SU-DHL-6 (cell line): Measurements from ENCODE around the gene TMEM250.

Experiments
- H2AFZ ChIP-seq: fragments of 200-600 bp; sonication (generic); 2 replicates; pipeline ENCODE4 v1.6.1; 2014; ENCODE audit warnings: low read depth, mild to moderate bottlenecking, moderate library complexity, mixed read lengths, antibody characterized with exemption, low read length; ENCODE audit not compliant: severe bottlenecking
- H3F3A ChIP-seq: fragments of 200-600 bp; shearing (Covaris generic); 2 replicates; pipeline ENCODE4 v1.6.0; 2016; ENCODE audit warnings: antibody characterized with exemption, mild to moderate bottlenecking; ENCODE audit not compliant: insufficient read depth
- H3K27ac ChIP-seq: fragments of 200-600 bp; sonication (generic); 2 replicates; pipeline ENCODE4 v1.5.1; 2016; ENCODE audit warnings: low read depth, mild to moderate bottlenecking, low read length, moderate library complexity, mixed read lengths
- H3K27me3 ChIP-seq: fragments of 200-600 bp; sonication (generic), shearing (Covaris generic); 2 replicates; pipeline ENCODE4 v1.6.0; 2014; ENCODE audit warnings: mild to moderate bottlenecking, low read length
- H3K36me3 ChIP-seq: fragments of 200-600 bp; sonication (generic); 2 replicates; pipeline ENCODE4 v1.6.1; 2014; ENCODE audit warnings: mild to moderate bottlenecking, low read length, mixed read lengths
- H3K4me2 ChIP-seq: fragments of 300-600, 200-600 bp; shearing (Covaris generic), sonication (generic); 2 replicates; pipeline ENCODE4 v1.6.0; 2014; ENCODE audit warnings: low read length, low read depth, mild to moderate bottlenecking; ENCODE audit not compliant: poor library complexity, severe bottlenecking
- H3K4me3 ChIP-seq: fragments of 200-600 bp; sonication (generic); 2 replicates; pipeline ENCODE4 v1.5.1; 2014; ENCODE audit warnings: antibody characterized with exemption, low read length, mild to moderate bottlenecking, mixed read lengths; ENCODE audit not compliant: insufficient read depth, poor library complexity, severe bottlenecking
- H3K79me2 ChIP-seq: fragments of 200-600 bp; sonication (generic); 2 replicates; pipeline ENCODE4 v1.6.1; 2014; ENCODE audit warnings: mild to moderate bottlenecking, low read length, moderate library complexity; ENCODE audit not compliant: insufficient read depth
- H3K9ac ChIP-seq: fragments of 200-600 bp; sonication (generic); 2 replicates; pipeline ENCODE4 v1.7.0; 2014; ENCODE audit warnings: mild to moderate bottlenecking, low read length
- H3K9me2 ChIP-seq: fragments of 200-600 bp; sonication (generic); replicated peaks from 2 replicates; pipeline ENCODE4 v1.6.1; 2014; ENCODE audit warnings: low read length; ENCODE audit not compliant: insufficient read depth
- H3K9me3 ChIP-seq: fragments of 200-600 bp; sonication (generic); 2 replicates; pipeline ENCODE4 v1.6.1; 2014; ENCODE audit warnings: low read length, mixed read lengths; ENCODE audit not compliant: insufficient read depth
- H4K20me1 ChIP-seq: fragments of 200-600 bp; sonication (generic); 2 replicates; pipeline ENCODE4 v1.6.1; 2014; ENCODE audit warnings: low read depth, mild to moderate bottlenecking, antibody characterized with exemption, low read length, moderate library complexity, mixed read lengths
- EZH2phosphoT487 ChIP-seq: fragments of 200-600 bp; sonication (generic), shearing (Covaris generic); conservative IDR thresholded peaks from 2 replicates; pipeline ENCODE4 v1.6.1; 2018; ENCODE audit warnings: mild to moderate bottlenecking, antibody characterized with exemption, low read length, moderate library complexity, mixed read lengths
- TF ChIP-seq, protein P1 (sequence below): fragments of 200-600 bp; sonication (generic); IDR thresholded peaks from one replicate; pipeline ENCODE4 v1.5.1; 2017; ENCODE audit warnings: antibody characterized with exemption, mild to moderate bottlenecking, low read length, moderate library complexity; ENCODE audit not compliant: insufficient read depth, poor library complexity, severe bottlenecking

TMEM250 gene

GRCh38 chr9:136124976-136125692 lies 6.5 kb upstream of the TMEM250 start:
- Histone ChIP-seq H3K4me3 (no peak overlapping the region), H3K9me3 (no peaks in the 10 kb centered on the region), H2AFZ (no peak overlapping the region), H3K9ac (no peak overlapping the region), H3K79me2 (no peaks in the 10 kb centered on the region), H3F3A (no peaks in the 10 kb centered on the region), H3K4me2 (no peak overlapping the region), H3K27ac (no peak overlapping the region), H4K20me1 (no peaks in the 10 kb centered on the region), H3K36me3 (no peaks in the 10 kb centered on the region), H3K9me2 (no peaks in the 10 kb centered on the region), H3K27me3 (no peaks in the 10 kb centered on the region)
- no peak for TF ChIP-seq EZH2phosphoT487
- TF ChIP-seq, protein P1, sequence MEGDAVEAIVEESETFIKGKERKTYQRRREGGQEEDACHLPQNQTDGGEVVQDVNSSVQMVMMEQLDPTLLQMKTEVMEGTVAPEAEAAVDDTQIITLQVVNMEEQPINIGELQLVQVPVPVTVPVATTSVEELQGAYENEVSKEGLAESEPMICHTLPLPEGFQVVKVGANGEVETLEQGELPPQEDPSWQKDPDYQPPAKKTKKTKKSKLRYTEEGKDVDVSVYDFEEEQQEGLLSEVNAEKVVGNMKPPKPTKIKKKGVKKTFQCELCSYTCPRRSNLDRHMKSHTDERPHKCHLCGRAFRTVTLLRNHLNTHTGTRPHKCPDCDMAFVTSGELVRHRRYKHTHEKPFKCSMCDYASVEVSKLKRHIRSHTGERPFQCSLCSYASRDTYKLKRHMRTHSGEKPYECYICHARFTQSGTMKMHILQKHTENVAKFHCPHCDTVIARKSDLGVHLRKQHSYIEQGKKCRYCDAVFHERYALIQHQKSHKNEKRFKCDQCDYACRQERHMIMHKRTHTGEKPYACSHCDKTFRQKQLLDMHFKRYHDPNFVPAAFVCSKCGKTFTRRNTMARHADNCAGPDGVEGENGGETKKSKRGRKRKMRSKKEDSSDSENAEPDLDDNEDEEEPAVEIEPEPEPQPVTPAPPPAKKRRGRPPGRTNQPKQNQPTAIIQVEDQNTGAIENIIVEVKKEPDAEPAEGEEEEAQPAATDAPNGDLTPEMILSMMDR = no peak

DNA sequence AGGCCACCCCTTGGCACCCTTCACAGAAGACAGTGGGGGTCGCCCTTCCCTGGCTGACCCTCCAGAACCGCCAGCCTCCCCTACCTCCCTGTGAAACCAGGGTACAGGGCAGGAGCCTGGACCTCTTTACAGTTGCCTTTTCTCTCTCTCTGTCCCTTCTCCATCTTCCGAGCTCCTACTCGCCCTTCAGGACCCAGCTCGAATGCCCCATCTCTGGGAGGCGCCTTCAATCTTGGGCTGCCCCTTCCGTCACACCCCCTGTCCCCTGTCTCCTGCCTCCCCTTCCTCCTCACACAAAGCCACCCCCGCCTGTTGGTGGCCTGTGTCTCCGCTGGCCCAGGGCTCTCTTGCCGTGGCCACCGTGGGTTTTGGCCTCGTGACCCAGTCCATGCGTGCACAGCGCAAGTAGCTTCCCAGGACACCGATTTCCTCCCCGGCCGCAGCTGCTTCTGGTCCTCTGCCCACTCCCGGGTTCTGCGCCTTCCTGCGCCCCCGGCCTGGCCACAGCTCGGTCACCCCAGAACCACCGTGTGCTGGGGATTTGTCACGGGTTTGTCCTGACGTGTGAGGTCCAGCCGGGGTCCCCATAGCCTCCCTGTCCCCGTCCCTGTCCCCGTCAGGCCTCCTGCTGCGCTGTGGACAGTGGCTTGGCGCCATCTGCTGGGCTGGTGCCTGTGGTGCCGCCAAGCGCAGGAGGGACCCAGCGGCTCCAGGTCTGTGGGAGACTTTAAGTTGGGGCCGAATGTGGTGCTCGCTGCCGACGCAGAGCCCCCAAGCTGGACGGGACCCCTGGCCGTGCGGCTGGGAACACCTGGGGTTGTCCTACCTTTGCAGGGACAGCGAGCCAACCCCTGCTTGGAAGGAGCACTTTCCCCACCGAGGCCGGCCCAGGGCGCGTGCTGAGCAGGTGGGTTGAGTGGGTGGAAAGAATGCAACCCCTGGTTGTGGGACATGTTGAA lies 4.0 kb upstream of the TMEM250 start:
- no peak overlapping the region for H3K4me2 ChIP-seq

DNA sequence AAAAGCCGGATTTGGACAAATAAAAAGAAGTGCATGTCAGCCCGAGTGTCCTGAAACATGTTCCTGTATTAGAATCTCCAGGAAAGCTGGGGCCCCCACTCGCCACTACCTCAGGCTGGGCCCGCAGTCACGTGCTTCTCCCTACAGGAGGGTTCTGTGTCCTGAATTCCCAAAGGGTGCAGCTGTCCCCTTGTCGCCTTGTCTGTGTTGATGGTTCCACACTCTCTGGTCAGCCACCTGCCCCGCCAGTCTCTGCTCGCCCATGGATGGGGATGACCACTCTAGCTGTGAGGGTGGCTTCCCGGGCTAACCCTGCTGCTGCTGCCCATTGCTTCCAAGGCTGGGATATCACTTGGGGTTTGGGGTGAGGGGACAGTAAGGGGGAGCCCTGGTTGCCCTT lies 3.1 kb upstream of the TMEM250 start:
- TF ChIP-seq EZH2phosphoT487 = no peak
- TF ChIP-seq, protein P1 = no peak
- Histone ChIP-seq H3K9ac (no peak overlapping the region), H3K27me3 (no peaks in the 10 kb centered on the region), H3K27ac (no peak overlapping the region), H3K9me2 (no peaks in the 10 kb centered on the region), H3F3A (no peaks in the 10 kb centered on the region), H2AFZ (no peak overlapping the region), H4K20me1 (no peaks in the 10 kb centered on the region), H3K4me3 (no peak overlapping the region), H3K4me2 (no peak overlapping the region), H3K79me2 (no peaks in the 10 kb centered on the region), H3K9me3 (no peaks in the 10 kb centered on the region), H3K36me3 (no peaks in the 10 kb centered on the region)

More for the DNA sequence above, 4.0 kb upstream of the TMEM250 start:
- no peak overlapping the region for H2AFZ ChIP-seq
- no peak overlapping the region for H3K27ac ChIP-seq
- H3K36me3 ChIP-seq = no peaks in the 10 kb centered on the region
- H3K27me3 ChIP-seq = no peaks in the 10 kb centered on the region
- H3K9me3 ChIP-seq = no peaks in the 10 kb centered on the region
- no peaks in the 10 kb centered on the region for H3F3A ChIP-seq
- TF ChIP-seq, protein P1 = peak; percentile 95
- TF ChIP-seq EZH2phosphoT487 = no peak
- H3K4me3 ChIP-seq = no peak overlapping the region
- H3K9ac ChIP-seq = no peak overlapping the region
- H3K79me2 ChIP-seq = no peaks in the 10 kb centered on the region
- H3K9me2 ChIP-seq = no peaks in the 10 kb centered on the region
- no peaks in the 10 kb centered on the region for H4K20me1 ChIP-seq
